Muscle of leg (tissue), 11 donors: ENCODE measurements around the gene LILRA1. TPM values are rescaled to one million over a fixed set of nuclear protein-coding genes. Genes with fewer than 3 reads are reported as not detected.
"Not testable (repeated sequence)": the region's sequence is repeated elsewhere in the genome, so short reads cannot be mapped to it uniquely, and the experiment has no call there.

ENCODE experiments used
- DNase-seq: peaks from one replicate; pipeline ENCODE4 v3.0.0; 2013
- H3K27ac ChIP-seq: one replicate; pipeline ENCODE4 v1.5.1; 2013; ENCODE audit warnings: mild to moderate bottlenecking, low read length, control low read depth
- H3K27me3 ChIP-seq: one replicate; pipeline ENCODE4 v1.6.1; 2013; ENCODE audit warnings: low read length; ENCODE audit not compliant: control insufficient read depth, insufficient read depth
- H3K36me3 ChIP-seq: one replicate; pipeline ENCODE4 v1.6.1; 2013; ENCODE audit warnings: low read length; ENCODE audit not compliant: control insufficient read depth, insufficient read depth
- H3K4me1 ChIP-seq: one replicate; pipeline ENCODE4 v1.6.1; 2013; ENCODE audit warnings: low read length; ENCODE audit not compliant: control insufficient read depth, insufficient read depth
- H3K4me3 ChIP-seq: one replicate; pipeline ENCODE4 v1.5.1; 2013; ENCODE audit warnings: low read length, control low read depth
- H3K9me3 ChIP-seq: replicated peaks from 2 replicates; pipeline ENCODE4 v1.6.1; 2013; ENCODE audit warnings: low read depth, low read length; ENCODE audit not compliant: control insufficient read depth
- WGBS: methylation state at CpG from one replicate; pipeline ENCODE4 v1.1.5; 2013; ENCODE audit warnings: missing lambda C conversion rate; ENCODE audit not compliant: insufficient coverage; 5-methylcytosine and 5-hydroxymethylcytosine counted together
- polyA plus RNA-seq, 8 donors: library from polyadenylated mRNA; unstranded; fragments of 120-200 nt; gene quantifications; one replicate each; pipeline versions ENCODE4 v1.2.1 to v1.2.3, GENCODE V29; 2013; ENCODE audit warnings: inconsistent platforms in 1 of 8, low replicate concordance in 1 of 8; ENCODE audit not compliant: insufficient read length in 8 of 8, insufficient read depth in 1 of 8
- total RNA-seq: library from RNA; stranded (reverse); fragments of 120-200 nt; gene quantifications from one replicate; pipeline ENCODE4 v1.2.4, GENCODE V29; 2013

LILRA1 gene
- total and polyA plus RNA-seq, 9 donors = 0.30 to 0.73 (median 0.41) TPM

DNA sequence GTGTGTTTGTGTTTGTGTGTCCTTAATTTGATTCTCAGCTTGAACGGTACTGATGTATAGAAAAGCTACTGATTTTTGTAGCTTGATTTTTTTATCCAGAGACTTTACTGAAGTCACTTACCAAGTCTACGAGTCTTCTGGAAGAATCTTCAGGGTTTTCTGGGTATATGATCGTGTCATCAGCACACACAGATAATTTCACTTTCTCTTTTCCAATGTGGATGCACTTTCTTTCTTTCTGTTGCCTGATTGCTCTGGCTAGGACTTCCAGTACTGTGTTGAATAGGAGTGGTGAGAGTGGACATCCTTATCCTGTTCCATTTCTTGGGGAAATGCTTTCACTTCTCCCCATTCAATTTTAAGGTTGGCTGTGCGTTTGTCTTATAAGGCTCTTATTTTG, 29.0 kb downstream of the LILRA1 start:
- Histone ChIP-seq H3K27me3 (no peaks in the 10 kb centered on the region), H3K9me3 (peaks cover 6% of the 10 kb centered on the region), H3K27ac (no peak overlapping the region), H3K4me3 (no peak overlapping the region), H3K36me3 (no peaks in the 10 kb centered on the region), H3K4me1 (no peaks in the 10 kb centered on the region)
- no peak for DNase-seq
- WGBS = no CpG with 5 or more reads among the region's 4 CpGs

DNA sequence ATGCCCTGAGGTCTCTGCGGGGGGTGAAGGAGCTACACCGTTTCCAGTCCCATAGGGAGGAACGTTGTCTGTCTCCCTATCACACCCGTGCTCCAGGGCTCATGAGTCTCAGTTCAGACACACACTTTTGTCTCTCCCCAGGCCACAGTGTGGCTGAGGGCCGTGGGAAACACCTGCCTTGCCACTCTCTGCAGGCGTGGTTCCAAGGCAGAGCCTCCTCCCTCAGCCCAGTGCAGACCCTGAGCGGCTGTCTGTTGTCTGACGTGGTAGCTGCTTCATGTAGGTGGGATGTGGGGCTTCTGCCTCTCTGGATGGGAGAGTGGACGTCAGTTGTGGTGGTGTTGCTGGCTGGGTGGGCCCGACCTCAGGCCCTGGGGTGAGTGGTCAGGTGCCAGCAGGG, 30.8 kb downstream of the LILRA1 start:
- WGBS = no CpG with 5 or more reads among the region's 10 CpGs
- H3K36me3 ChIP-seq, H3K4me3 ChIP-seq, DNase-seq, H3K27ac ChIP-seq, H3K9me3 ChIP-seq, H3K4me1 ChIP-seq, H3K27me3 ChIP-seq: not testable (repeated sequence)

DNA sequence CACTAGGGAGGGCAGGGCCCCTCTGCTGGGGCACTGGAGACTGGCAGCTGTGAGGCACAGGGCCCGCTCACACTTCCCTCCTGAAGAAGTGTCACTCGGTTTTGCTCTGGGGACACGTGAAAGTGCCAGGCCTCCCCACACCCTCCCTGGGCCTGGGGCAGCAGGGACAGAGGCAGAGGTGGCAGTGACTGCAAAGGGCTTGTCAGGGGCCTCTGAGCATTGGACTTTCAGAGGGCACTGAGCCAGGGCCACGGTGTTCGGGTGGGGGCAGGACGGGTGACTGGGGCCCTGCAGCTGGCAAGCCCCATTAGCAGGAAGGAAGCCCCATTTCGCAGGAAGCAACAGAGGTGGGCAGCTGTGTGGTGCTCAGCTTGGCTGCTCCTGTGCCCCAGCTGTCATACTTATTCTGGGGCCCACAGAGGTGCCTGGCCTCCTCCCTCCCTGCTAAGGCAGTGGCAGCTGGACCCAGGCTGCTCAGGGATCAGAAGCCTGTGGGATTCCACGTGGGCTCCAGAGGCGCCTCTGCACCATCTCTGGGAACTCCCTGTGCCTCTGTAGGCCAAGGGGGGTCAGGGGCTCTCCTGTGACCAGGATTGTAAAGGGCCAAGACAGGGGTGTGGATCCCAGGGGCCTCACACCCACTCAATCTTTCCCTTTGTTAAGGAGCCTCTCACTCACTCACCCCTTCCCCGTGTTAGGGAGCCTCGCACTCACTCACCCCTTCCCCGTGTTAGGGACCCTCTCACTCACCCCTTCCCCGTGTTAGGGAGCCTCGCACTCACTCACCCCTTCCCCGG, 31.7 kb downstream of the LILRA1 start:
- H3K4me1 ChIP-seq, H3K36me3 ChIP-seq, H3K9me3 ChIP-seq, H3K4me3 ChIP-seq, H3K27me3 ChIP-seq, H3K27ac ChIP-seq, DNase-seq: not testable (repeated sequence)
- 73% methylated on average over 8 of the region's 15 CpGs for WGBS

DNA sequence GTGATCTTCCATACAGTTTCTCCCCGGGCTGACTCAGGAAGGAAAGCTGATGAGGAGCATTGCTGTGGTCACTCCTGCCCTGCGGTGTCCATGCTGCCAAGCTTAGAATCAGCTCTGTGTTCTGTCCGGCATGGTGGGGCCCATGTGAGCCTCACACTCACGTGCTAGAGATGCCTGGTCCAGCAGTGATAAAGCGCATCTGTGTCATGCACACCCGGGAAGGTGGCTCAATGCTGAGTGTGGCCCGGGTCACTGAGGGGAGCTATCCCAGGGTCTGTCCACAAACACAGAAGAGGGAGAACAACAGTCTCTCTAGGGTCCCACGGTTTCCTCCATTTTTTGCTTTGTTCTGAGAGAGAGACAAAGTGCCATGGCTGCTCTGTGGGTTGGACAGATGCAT, 33.3 kb downstream of the LILRA1 start:
- 80% methylated on average over 7 of the region's 8 CpGs for WGBS
- Histone ChIP-seq H3K9me3 (peaks cover 9% of the 10 kb centered on the region), H3K27ac (no peak overlapping the region), H3K36me3 (no peaks in the 10 kb centered on the region), H3K27me3 (no peaks in the 10 kb centered on the region), H3K4me1 (no peaks in the 10 kb centered on the region), H3K4me3 (no peak overlapping the region)
- DNase-seq = no peak

DNA sequence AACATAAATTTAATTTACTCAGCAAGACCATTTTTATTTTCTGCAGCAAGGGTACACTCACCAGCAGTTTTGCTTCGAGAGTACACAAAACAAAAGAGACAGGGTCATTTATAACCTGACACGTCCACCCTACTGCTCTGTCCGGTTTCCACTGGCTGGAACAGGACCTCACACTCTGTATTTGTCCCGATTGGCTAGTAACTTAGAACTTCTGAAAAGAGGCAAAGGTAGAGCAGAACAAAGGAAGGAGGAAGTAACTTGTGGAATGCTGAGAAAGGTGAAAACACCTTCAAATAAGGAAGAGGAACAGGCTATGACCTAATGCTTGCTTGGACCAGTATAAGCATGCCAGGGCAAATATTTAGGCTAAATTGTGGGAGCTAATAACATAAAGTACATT, 34.5 kb downstream of the LILRA1 start:
- 93% methylated on average over 3 of the region's 4 CpGs for whole genome bisulfite sequencing
- H3K27me3 ChIP-seq, DNase-seq: not testable (repeated sequence)

DNA sequence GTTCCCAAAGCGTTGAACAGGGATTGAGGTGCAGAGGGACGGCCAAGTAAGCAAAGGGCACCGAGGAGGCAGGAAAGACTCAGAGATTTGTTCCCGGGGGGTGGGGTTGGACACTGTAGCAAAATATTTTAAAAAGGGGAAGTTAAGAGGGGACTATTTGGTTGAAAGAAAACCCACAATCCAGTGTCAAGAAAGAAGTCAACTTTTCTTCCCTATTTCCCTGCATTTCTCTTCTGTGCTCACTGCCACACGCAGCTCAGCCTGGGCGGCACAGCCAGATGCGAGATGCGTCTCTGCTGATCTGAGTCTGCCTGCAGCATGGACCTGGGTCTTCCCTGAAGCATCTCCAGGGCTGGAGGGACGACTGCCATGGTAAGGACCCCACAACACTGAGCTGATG, 36.8 kb downstream of the LILRA1 start, which contains the start of gene LILRB1:
Gene LILRB1, plus strand, starts transcription at position 223 of the 400 bp plus-strand sequence. CDS start 590 bp downstream, outside the sequence.
- H3K36me3 ChIP-seq, H3K27me3 ChIP-seq, H3K9me3 ChIP-seq, H3K4me1 ChIP-seq, H3K27ac ChIP-seq, H3K4me3 ChIP-seq: not testable (repeated sequence)
- WGBS = 66% methylated on average over 7 of the region's 9 CpGs
- peak; percentile 20 for DNase-seq

More for the DNA sequence above, 34.5 kb downstream of the LILRA1 start:
- not testable (repeated sequence) for H3K36me3 ChIP-seq, H3K27ac ChIP-seq, H3K4me1 ChIP-seq, H3K9me3 ChIP-seq, H3K4me3 ChIP-seq

DNA sequence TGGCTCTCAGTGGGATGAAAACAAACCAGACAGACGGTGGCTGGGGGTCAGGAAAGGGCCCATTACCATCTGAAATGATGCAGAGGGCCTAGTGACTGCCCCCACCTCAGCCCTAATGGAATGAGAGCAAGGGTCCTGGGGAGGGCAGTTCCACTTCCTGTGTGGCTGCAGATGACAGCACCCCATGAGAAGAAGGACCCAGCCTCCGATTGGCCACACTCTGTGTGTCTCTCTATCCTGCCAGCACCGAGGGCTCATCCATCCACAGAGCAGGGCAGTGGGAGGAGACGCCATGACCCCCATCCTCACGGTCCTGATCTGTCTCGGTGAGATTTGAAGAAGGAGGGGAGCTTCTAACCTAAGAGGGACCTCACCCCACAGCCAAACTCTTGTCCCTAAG, 37.4 kb downstream of the LILRA1 start:
- WGBS = 0% methylated on average over 1 of the region's 6 CpGs
- peaks cover 9% of the 10 kb centered on the region for H3K9me3 ChIP-seq
- no peaks in the 10 kb centered on the region for H3K27me3 ChIP-seq
- no peaks in the 10 kb centered on the region for H3K36me3 ChIP-seq
- H3K27ac ChIP-seq = no peak overlapping the region
- H3K4me1 ChIP-seq = no peaks in the 10 kb centered on the region
- H3K4me3 ChIP-seq = no peak overlapping the region
- DNase-seq = no peak

DNA sequence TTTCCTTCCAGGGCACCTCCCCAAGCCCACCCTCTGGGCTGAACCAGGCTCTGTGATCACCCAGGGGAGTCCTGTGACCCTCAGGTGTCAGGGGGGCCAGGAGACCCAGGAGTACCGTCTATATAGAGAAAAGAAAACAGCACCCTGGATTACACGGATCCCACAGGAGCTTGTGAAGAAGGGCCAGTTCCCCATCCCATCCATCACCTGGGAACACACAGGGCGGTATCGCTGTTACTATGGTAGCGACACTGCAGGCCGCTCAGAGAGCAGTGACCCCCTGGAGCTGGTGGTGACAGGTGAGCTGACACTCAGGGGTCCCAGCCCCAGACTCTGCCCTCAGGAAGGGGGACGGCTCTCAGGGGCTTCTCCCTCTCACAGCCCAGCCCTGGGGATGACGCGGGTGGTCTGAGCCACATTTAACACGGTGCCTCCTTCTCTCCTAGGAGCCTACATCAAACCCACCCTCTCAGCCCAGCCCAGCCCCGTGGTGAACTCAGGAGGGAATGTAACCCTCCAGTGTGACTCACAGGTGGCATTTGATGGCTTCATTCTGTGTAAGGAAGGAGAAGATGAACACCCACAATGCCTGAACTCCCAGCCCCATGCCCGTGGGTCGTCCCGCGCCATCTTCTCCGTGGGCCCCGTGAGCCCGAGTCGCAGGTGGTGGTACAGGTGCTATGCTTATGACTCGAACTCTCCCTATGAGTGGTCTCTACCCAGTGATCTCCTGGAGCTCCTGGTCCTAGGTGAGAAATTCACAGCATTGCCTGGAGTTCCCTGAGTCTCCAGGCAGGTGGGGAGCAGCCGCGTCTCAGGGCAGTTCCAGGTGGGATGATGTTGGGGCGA, 38.3 kb downstream of the LILRA1 start:
- not testable (repeated sequence) for H3K9me3 ChIP-seq, H3K27ac ChIP-seq, H3K4me3 ChIP-seq, H3K4me1 ChIP-seq, H3K36me3 ChIP-seq, H3K27me3 ChIP-seq, DNase-seq
- WGBS = 72% methylated on average over 14 of the region's 23 CpGs

DNA sequence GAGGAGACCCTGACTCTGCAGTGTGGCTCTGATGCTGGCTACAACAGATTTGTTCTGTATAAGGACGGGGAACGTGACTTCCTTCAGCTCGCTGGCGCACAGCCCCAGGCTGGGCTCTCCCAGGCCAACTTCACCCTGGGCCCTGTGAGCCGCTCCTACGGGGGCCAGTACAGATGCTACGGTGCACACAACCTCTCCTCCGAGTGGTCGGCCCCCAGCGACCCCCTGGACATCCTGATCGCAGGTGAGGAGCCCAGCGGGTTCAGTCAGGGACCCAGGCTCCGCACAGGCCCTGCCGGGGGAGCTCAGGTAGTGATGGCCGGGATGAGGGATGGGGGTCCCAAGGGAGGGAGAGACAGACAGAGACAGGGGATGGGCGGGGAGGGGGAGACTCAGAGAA, 39.1 kb downstream of the LILRA1 start:
- 83% methylated on average over 16 of the region's 16 CpGs for WGBS
- not testable (repeated sequence) for H3K4me3 ChIP-seq, H3K36me3 ChIP-seq, DNase-seq, H3K4me1 ChIP-seq, H3K27ac ChIP-seq, H3K27me3 ChIP-seq, H3K9me3 ChIP-seq

DNA sequence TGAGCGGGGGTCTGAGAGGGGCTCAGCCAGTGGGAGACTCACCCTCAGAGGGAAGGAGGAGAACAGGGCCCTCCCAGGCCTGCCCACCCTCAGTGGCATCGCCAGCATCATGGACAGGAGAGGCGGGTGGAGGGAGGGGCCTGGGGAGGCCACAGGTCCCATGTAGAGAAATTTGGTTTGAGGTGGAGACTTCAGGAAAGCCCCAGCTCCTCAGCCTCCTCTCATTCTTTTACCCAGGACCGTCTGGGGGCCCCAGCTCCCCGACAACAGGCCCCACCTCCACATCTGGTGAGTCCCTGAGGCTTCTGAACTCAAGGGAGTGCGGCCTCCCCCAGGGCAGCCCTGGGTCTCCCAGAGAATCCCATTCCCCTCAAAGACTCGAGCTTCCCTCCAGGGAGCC, 40.0 kb downstream of the LILRA1 start:
- no peaks in the 10 kb centered on the region for H3K27me3 ChIP-seq
- H3K4me3 ChIP-seq = no peak overlapping the region
- no CpG with 5 or more reads among the region's 7 CpGs for WGBS

More for the DNA sequence above, 40.0 kb downstream of the LILRA1 start:
- Histone ChIP-seq H3K4me1 (no peaks in the 10 kb centered on the region), H3K27ac (no peak overlapping the region), H3K9me3 (peaks cover 3% of the 10 kb centered on the region), H3K36me3 (no peaks in the 10 kb centered on the region)
- no peak for DNase-seq
